ENCODE data around the gene AKT3. TPM values are rescaled to one million over a fixed set of nuclear protein-coding genes. Genes with fewer than 3 reads are reported as not detected.
"Not testable (repeated sequence)": the region's sequence is repeated elsewhere in the genome, so short reads cannot be mapped to it uniquely, and the experiment has no call there.

The AKT3 gene
- total and polyA plus RNA-seq, 2 donors (not counting 1 experiment from before 2014, with no cell fraction given) = 37.8 to 42.0 TPM

DNA sequence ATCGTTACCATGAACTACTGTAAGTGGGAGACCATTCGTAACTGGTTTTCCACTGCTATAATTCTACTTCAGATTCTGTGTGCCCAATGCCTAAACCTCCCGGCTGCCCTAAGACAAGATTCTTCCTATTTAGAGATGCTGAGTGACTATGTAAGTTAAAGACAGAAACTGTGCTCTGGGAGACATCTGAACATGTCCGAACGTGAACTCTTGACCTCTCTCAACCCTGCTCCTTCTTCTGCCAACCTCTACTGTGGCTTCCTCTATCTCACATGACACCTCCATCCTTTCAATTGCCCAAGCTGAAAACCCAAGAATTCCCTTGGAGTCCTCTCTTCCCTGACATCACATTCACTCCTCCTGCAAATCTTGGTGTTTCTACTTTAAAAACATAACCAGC is 182.9 kb downstream of the AKT3 start:
- Histone ChIP-seq H3K4me2 (ENCODE audit: extremely low read depth, insufficient read depth, low read length) (no peak overlapping the region), H2AFZ (ENCODE audit: low read length) (no peak overlapping the region), H4K20me1 (ENCODE audit: control insufficient read depth, extremely low read depth, insufficient read depth, low read length) (no peaks in the 10 kb centered on the region), H3K4me1 (ENCODE audit: control insufficient read depth, extremely low read depth, insufficient read depth, low read length) (no peaks in the 10 kb centered on the region), H3K9ac (ENCODE audit: insufficient read depth, low read length) (no peak overlapping the region), H3K27ac (ENCODE audit: insufficient read depth, low read length) (no peak overlapping the region), H3K9me3 (ENCODE audit: control insufficient read depth, insufficient read depth, low read depth, low read length) (no peaks in the 10 kb centered on the region), H3K27me3 (ENCODE audit: control insufficient read depth, insufficient read depth, low read length) (no peaks in the 10 kb centered on the region), H3K36me3 (ENCODE audit: control insufficient read depth, insufficient read depth, low read length) (no peaks in the 10 kb centered on the region), H3K4me3 (replicated peaks in 1 of 4; ENCODE audit: control extremely low read depth in 1 of 4, insufficient read depth in 1 of 4, low read depth in 3 of 4, low read length in 4 of 4) (no peak overlapping the region), H3K79me2 (ENCODE audit: control insufficient read depth, insufficient read depth, low read length) (no peaks in the 10 kb centered on the region)
- DNase-seq (ENCODE audit: low read depth in 2 of 2) = no peak
- no peak for TF ChIP-seq EZH2 (IDR thresholded peaks at IDR 0.05; ENCODE audit: low read length, missing control alignments)
- TF ChIP-seq, protein P1, sequence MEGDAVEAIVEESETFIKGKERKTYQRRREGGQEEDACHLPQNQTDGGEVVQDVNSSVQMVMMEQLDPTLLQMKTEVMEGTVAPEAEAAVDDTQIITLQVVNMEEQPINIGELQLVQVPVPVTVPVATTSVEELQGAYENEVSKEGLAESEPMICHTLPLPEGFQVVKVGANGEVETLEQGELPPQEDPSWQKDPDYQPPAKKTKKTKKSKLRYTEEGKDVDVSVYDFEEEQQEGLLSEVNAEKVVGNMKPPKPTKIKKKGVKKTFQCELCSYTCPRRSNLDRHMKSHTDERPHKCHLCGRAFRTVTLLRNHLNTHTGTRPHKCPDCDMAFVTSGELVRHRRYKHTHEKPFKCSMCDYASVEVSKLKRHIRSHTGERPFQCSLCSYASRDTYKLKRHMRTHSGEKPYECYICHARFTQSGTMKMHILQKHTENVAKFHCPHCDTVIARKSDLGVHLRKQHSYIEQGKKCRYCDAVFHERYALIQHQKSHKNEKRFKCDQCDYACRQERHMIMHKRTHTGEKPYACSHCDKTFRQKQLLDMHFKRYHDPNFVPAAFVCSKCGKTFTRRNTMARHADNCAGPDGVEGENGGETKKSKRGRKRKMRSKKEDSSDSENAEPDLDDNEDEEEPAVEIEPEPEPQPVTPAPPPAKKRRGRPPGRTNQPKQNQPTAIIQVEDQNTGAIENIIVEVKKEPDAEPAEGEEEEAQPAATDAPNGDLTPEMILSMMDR (conservative IDR thresholded peaks at IDR 0.05 in 1 of 2, IDR thresholded peaks at IDR 0.05 in 1 of 2; ENCODE audit: low read depth in 1 of 2, low read length in 2 of 2) = no peak

DNA sequence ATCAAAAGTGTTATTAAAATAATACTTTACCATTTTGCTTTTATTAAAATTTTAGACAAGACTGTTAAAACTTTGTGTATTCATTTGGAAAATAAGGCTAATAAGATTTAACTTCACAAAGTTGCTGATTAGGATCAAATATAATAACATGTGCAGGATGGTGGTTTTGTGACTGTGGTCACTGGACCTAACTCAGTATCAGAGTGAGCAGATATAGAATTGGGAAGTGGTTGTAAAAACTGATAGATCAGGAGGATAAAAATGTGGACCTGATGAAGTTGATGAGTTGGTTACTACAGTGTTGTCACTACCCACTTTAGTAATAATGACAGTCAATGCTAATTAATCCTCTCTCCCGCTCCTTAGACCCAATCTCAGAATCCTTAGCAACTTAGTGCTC is 186.4 kb downstream of the AKT3 start:
- Histone ChIP-seq H3K36me3 (ENCODE audit: control insufficient read depth, insufficient read depth, low read length) (no peaks in the 10 kb centered on the region), H3K9me3 (ENCODE audit: control insufficient read depth, insufficient read depth, low read depth, low read length) (no peaks in the 10 kb centered on the region), H3K4me2 (ENCODE audit: extremely low read depth, insufficient read depth, low read length) (no peak overlapping the region), H3K79me2 (ENCODE audit: control insufficient read depth, insufficient read depth, low read length) (no peaks in the 10 kb centered on the region), H3K4me1 (ENCODE audit: control insufficient read depth, extremely low read depth, insufficient read depth, low read length) (no peaks in the 10 kb centered on the region), H3K9ac (ENCODE audit: insufficient read depth, low read length) (no peak overlapping the region), H3K27me3 (ENCODE audit: control insufficient read depth, insufficient read depth, low read length) (no peaks in the 10 kb centered on the region), H3K4me3 (replicated peaks in 1 of 4; ENCODE audit: control extremely low read depth in 1 of 4, insufficient read depth in 1 of 4, low read depth in 3 of 4, low read length in 4 of 4) (no peak overlapping the region), H2AFZ (ENCODE audit: low read length) (no peak overlapping the region), H3K27ac (ENCODE audit: insufficient read depth, low read length) (no peak overlapping the region), H4K20me1 (ENCODE audit: control insufficient read depth, extremely low read depth, insufficient read depth, low read length) (no peaks in the 10 kb centered on the region)
- no peak for TF ChIP-seq EZH2 (IDR thresholded peaks at IDR 0.05; ENCODE audit: low read length, missing control alignments)
- TF ChIP-seq, protein P1 (conservative IDR thresholded peaks at IDR 0.05 in 1 of 2, IDR thresholded peaks at IDR 0.05 in 1 of 2; ENCODE audit: low read depth in 1 of 2, low read length in 2 of 2) = no peak
- DNase-seq (ENCODE audit: low read depth in 2 of 2) = no peak

DNA sequence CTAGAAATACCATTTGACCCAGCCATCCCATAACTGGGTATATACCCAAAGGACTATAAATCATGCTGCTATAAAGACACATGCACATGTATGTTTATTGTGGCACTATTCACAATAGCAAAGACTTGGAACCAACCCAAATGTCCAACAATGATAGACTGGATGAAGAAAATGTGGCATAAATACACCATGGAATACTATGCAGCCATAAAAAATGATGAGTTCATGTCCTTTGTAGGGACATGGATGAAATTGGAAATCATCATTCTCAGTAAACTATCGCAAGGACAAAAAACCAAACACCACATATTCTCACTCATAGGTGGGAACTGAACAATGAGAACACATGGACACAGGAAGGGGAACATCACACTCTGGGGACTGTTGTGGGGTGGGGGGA is 187.9 kb downstream of the AKT3 start:
- not testable (repeated sequence) for H3K9me3 ChIP-seq (ENCODE audit: control insufficient read depth, insufficient read depth, low read depth, low read length); H3K4me2 ChIP-seq (ENCODE audit: extremely low read depth, insufficient read depth, low read length); H3K9ac ChIP-seq (ENCODE audit: insufficient read depth, low read length); H2AFZ ChIP-seq (ENCODE audit: low read length); H3K4me3 ChIP-seq (replicated peaks in 1 of 4; ENCODE audit: control extremely low read depth in 1 of 4, insufficient read depth in 1 of 4, low read depth in 3 of 4, low read length in 4 of 4); H3K36me3 ChIP-seq (ENCODE audit: control insufficient read depth, insufficient read depth, low read length); H3K4me1 ChIP-seq (ENCODE audit: control insufficient read depth, extremely low read depth, insufficient read depth, low read length); DNase-seq (ENCODE audit: low read depth in 2 of 2); H3K79me2 ChIP-seq (ENCODE audit: control insufficient read depth, insufficient read depth, low read length); H4K20me1 ChIP-seq (ENCODE audit: control insufficient read depth, extremely low read depth, insufficient read depth, low read length); H3K27ac ChIP-seq (ENCODE audit: insufficient read depth, low read length); H3K27me3 ChIP-seq (ENCODE audit: control insufficient read depth, insufficient read depth, low read length)

Measured in fibroblast of lung (primary cell).